ENCODE data around the gene PILRA.
"Not testable (repeated sequence)": the region's sequence is repeated elsewhere in the genome, so short reads cannot be mapped to it uniquely, and the experiment has no call there.

The PILRA gene

GRCh38 chr7:100358027-100358856, 15.0 kb upstream of the PILRA start, which contains the start of gene PILRB:
TSS of gene PILRB (plus strand) at chr7:100358117. CDS start at chr7:100358303, 186 bp downstream.
- DNase-seq (ENCODE audit: low spot score), result no peak

- no peak for DNase-seq (ENCODE audit: low spot score)
These were observed 14.5 kb upstream of the PILRA start for GRCh38 chr7:100358857-100359212.

DNA sequence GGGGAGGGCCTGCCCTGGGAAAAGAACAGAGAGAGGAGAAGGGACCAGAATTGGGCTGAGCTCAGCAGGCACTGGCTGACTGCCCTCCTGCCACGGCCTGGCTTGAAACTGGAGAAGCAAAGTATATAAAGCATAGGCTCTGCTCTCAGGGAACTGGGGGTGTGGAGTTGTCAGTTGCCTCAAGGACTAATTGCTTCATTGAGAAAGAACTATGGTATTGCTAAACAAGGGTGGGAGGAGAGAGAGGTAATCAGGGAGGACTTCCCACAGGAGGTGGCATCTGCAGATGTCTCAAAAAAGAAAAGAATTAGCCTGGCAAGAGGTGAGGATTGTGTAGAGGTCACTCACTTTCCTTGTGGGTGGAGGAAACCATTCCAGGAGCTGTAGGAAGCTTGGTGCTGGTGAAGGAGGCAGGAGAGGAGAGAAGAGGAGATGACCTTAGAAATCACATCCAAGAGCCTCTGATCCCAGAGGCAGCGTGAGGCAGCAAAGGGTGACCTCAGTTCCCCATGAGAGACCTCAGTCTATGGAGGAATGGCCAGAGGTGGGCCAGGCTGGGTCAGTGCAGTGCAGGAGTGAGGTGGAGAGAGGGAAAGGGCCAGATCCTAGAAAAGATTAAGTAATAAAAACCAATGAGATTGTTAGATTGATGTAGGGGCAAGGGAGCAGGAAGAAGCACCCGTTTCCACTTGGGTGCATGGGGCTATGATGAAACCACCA, 13.0 kb upstream of the PILRA start:
- no peak for DNase-seq (ENCODE audit: low spot score)

DNA sequence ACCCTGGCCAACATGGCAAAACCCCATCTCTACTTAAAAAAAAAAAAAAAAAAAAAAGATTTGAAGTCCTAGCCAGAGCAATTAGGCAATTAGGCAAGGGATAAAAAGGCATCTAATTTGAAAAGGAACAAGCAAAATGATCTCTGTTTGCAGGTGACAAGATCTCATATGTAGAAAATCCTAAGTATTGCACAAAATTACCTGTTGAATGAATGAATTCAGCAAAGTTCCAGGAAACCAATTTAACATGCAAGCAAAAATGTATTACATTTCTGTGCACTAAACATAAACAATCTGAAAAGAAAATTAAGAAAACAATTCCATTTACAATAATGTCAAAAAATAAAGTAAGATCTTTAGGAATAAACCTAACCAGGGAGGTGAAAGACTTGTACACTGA, 10.2 kb upstream of the PILRA start:
- no peak for DNase-seq (ENCODE audit: low spot score)

GRCh38 chr7:100363797-100364196, 9.5 kb upstream of the PILRA start:
- not testable (repeated sequence) for DNase-seq (ENCODE audit: low spot score)

DNA sequence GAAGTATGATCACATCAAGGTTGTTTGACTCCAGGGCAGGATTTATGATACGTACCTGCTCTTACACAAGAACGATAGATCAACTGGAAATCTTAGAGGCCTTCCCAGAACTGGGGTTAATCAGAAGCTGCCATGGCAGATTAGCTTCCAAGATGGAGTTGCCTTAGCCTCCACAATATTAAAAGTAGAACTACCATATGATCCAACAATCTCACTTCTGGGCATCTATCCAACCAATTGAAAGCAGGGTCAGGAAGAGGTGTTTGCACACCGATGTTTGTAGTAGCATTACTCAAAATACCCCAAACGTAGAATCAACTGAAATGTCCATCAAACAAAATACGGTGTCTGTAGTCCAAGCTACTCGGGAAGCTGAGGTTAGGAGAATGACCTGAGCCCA, 8.8 kb upstream of the PILRA start:
- no peak for DNase-seq (ENCODE audit: low spot score)

- DNase-seq (ENCODE audit: low spot score), result not testable (repeated sequence)
These were observed 7.3 kb upstream of the PILRA start for GRCh38 chr7:100365998-100366367.

- no peak for DNase-seq (ENCODE audit: low spot score)
These were observed 6.7 kb upstream of the PILRA start for GRCh38 chr7:100366411-100367250.

DNA sequence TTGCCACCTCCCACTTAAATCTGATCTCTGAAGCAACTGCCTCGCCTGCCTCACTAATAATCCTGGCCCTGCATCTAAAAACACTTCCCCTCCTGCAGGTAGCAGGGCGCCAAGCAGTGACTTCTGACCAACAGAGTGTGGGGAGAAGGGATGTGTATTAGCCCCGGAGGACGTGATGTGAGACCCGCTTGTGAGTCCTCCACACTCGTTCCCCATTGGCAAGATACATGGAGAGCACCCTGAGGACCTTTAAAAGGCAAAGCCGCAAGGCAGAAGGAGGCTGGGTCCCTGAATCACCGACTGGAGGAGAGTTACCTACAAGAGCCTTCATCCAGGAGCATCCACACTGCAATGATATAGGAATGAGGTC, 6.1 kb upstream of the PILRA start:
- no peak for DNase-seq (ENCODE audit: low spot score)

GRCh38 chr7:100367676-100368613, 5.3 kb upstream of the PILRA start:
- no peak for DNase-seq (ENCODE audit: low spot score)

DNA sequence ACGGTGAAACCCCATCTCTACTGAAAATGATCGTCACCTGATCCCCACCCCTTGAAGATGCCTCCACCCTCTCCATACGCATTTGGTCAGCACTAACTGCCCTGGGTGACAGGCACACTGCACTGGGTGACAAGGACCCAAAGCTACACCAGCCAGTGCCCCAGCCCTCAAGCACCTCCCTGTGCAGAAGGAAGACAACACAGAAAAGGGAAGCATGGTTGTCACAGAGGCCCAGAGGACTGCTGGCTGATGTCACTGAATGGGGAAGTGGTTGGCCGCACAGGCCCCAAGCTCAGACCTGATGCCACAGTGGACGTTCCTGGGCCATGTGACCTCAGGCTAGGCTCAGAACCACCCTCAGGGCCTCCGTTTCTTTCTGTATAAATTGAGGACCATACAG, 4.2 kb upstream of the PILRA start:
- DNase-seq (ENCODE audit: low spot score), result no peak

- no peak for DNase-seq (ENCODE audit: low spot score)
These were observed 3.0 kb upstream of the PILRA start for GRCh38 chr7:100370303-100370702.

GRCh38 chr7:100370746-100371145, 2.5 kb upstream of the PILRA start:
- no peak for DNase-seq (ENCODE audit: low spot score)

- DNase-seq (ENCODE audit: low spot score), result no peak
These were observed 1.6 kb upstream of the PILRA start for GRCh38 chr7:100371561-100372171.

GRCh38 chr7:100372256-100372655, 1.0 kb upstream of the PILRA start:
- DNase-seq (ENCODE audit: low spot score), result no peak

GRCh38 chr7:100372694-100373093, 593 bp upstream of the PILRA start:
- DNase-seq (ENCODE audit: low spot score), result no peak

DNA sequence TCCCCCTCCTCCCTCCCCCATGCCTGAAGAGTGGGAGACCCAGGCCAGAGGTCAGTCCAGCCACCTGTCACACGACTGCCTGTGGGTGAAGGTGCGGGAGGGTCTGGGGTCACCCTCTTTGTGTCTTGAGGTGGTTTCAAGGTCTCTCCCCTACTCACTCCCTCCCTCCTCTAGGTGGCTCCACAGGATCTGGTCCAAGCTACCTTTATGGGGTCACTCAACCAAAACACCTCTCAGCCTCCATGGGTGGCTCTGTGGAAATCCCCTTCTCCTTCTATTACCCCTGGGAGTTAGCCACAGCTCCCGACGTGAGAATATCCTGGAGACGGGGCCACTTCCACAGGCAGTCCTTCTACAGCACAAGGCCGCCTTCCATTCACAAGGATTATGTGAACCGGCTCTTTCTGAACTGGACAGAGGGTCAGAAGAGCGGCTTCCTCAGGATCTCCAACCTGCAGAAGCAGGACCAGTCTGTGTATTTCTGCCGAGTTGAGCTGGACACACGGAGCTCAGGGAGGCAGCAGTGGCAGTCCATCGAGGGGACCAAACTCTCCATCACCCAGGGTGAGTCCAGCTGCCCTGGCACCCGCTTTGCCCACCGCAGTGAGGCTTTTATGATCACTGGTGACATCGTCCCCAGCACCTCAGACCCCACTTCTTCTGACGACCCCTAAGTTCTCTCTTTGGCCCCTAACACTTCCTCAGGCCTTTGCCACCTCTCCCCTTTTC, 747 bp downstream of the PILRA start:
- DNase-seq (ENCODE audit: low spot score), result not testable (repeated sequence)

GRCh38 chr7:100374601-100375000, 1.3 kb downstream of the PILRA start:
- no peak for DNase-seq (ENCODE audit: low spot score)

GRCh38 chr7:100376066-100376465, 2.8 kb downstream of the PILRA start:
- DNase-seq (ENCODE audit: low spot score), result no peak

- DNase-seq (ENCODE audit: low spot score), result no peak
These were observed 4.9 kb downstream of the PILRA start for GRCh38 chr7:100378114-100378755.
